Tongue (tissue), 2 donors: ENCODE results near the gene IWS1. TPM values are rescaled to one million over a fixed set of nuclear protein-coding genes. Genes with fewer than 3 reads are reported as not detected.
"Not testable (repeated sequence)": the region's sequence is repeated elsewhere in the genome, so short reads cannot be mapped to it uniquely, and the experiment has no call there.

ENCODE experiments used
- DNase-seq: peaks from one replicate; pipeline ENCODE4 v3.0.0-alpha.2; 2015
- total RNA-seq: library from RNA; depleted of rRNA; stranded (reverse); fragments of >200 nt; gene quantifications from one replicate; pipeline ENCODE4 v1.2.3, GENCODE V29; 2014

Gene IWS1
- total RNA-seq, 1 donor from 2014 or later: 55.2 TPM

- DNase-seq: no peak
Observed at GRCh38 chr2:127527001-127527804, 914 bp upstream of the IWS1 start.

- peak; percentile 62 for DNase-seq
Observed at GRCh38 chr2:127525691-127526131, 578 bp downstream of the IWS1 start.

- DNase-seq: not testable (repeated sequence)
Observed at GRCh38 chr2:127524198-127524834, 2.0 kb downstream of the IWS1 start.

GRCh38 chr2:127523269-127523939, 2.9 kb downstream of the IWS1 start:
- DNase-seq: no peak

GRCh38 chr2:127520424-127520823, 5.9 kb downstream of the IWS1 start:
- no peak for DNase-seq

GRCh38 chr2:127517465-127517864, 8.8 kb downstream of the IWS1 start:
- no peak for DNase-seq

GRCh38 chr2:127516041-127516762, 10.1 kb downstream of the IWS1 start:
- DNase-seq: peak; percentile 26

GRCh38 chr2:127515383-127515915, 10.8 kb downstream of the IWS1 start:
- DNase-seq: no peak

- DNase-seq: peak; percentile 30
Observed at GRCh38 chr2:127514485-127514884, 11.8 kb downstream of the IWS1 start.

- DNase-seq: no peak
Observed at GRCh38 chr2:127514076-127514475, 12.2 kb downstream of the IWS1 start.

GRCh38 chr2:127512362-127512761, 13.9 kb downstream of the IWS1 start:
- DNase-seq: no peak

- no peak for DNase-seq
Observed at GRCh38 chr2:127511917-127512316, 14.4 kb downstream of the IWS1 start.

GRCh38 chr2:127511090-127511695, 15.1 kb downstream of the IWS1 start:
- DNase-seq: no peak

GRCh38 chr2:127510073-127510472, 16.2 kb downstream of the IWS1 start:
- no peak for DNase-seq

- peak; percentile 93 for DNase-seq
Observed at GRCh38 chr2:127508631-127509034, 17.7 kb downstream of the IWS1 start.

- peak; percentile 36 for DNase-seq
Observed at GRCh38 chr2:127508023-127508630, 18.2 kb downstream of the IWS1 start.

- no peak for DNase-seq
Observed at GRCh38 chr2:127506510-127506909, 19.8 kb downstream of the IWS1 start.

- no peak for DNase-seq
Observed at GRCh38 chr2:127504552-127505430, 21.5 kb downstream of the IWS1 start.

- DNase-seq: no peak
Observed at GRCh38 chr2:127503491-127503890, 22.8 kb downstream of the IWS1 start.

- DNase-seq: no peak
Observed at GRCh38 chr2:127498386-127498785, 27.9 kb downstream of the IWS1 start.
